Memory B cell (primary cell): ENCODE results near the gene ATRN.
"Not testable (repeated sequence)": the region's sequence is repeated elsewhere in the genome, so short reads cannot be mapped to it uniquely, and the experiment has no call there.

Experiments used
- ATAC-seq: fragments of 150-1000 bp; cut with Tn5 transposase; 2 replicates; pipeline ENCODE4 v1.10.0; 2021; ENCODE audit warnings: low read depth, mild to moderate bottlenecking, moderate library complexity
- DNase-seq, 2 donors: peaks; one replicate each; pipeline ENCODE4 v3.0.0; 2022; ENCODE audit warnings: low spot score in 2 of 2
- H3K27ac Mint-ChIP-seq: one replicate; pipeline ENCODE4 v1.8.0; 2022; ENCODE audit warnings: mild to moderate bottlenecking, moderate library complexity, mixed read lengths
- H3K27me3 Mint-ChIP-seq: one replicate; pipeline ENCODE4 v1.8.0; 2022; ENCODE audit warnings: mixed read lengths
- H3K36me3 Mint-ChIP-seq: one replicate; pipeline ENCODE4 v1.8.0; 2022; ENCODE audit warnings: mild to moderate bottlenecking, mixed read lengths
- H3K4me1 Mint-ChIP-seq: one replicate; pipeline ENCODE4 v1.8.0; 2022; ENCODE audit warnings: mixed read lengths
- H3K4me3 Mint-ChIP-seq: one replicate; pipeline ENCODE4 v1.8.0; 2022; ENCODE audit warnings: mild to moderate bottlenecking, moderate library complexity, mixed read lengths
- H3K9me3 Mint-ChIP-seq: one replicate; pipeline ENCODE4 v1.8.0; 2022; ENCODE audit warnings: mixed read lengths

The ATRN gene

GRCh38 chr20:3452690-3453089 lies 18.1 kb upstream of the ATRN start:
- ATAC-seq: no peak
- Mint-ChIP-seq H3K4me3 (no peak overlapping the region), H3K36me3 (peaks cover 1% of the 10 kb centered on the region), H3K4me1 (no peaks in the 10 kb centered on the region), H3K9me3 (no peaks in the 10 kb centered on the region), H3K27me3 (peaks cover 13% of the 10 kb centered on the region), H3K27ac (no peak overlapping the region)
- no peak for DNase-seq

DNA sequence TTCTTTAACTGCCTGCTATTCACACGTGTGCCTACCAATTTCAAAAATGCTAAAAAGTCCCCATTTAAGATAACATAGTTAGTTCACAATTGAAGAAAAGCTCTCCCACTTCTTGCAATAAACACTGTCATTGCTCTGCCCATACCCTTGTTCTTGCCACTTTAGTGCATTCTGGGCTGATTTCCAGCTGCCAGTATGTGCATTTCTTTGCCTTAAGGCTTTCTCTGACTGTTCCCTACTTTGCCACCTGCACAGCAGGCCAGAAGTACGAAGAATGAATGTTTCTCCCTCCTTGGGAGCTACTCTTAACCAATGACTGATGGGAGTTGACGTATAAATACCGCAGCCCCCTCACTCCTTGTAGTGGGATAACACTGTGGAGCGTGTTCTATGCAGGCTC lies 16.0 kb upstream of the ATRN start:
- Mint-ChIP-seq H3K4me3 (no peak overlapping the region), H3K9me3 (no peaks in the 10 kb centered on the region), H3K27ac (no peak overlapping the region), H3K4me1 (no peaks in the 10 kb centered on the region), H3K27me3 (peaks cover 14% of the 10 kb centered on the region), H3K36me3 (peaks cover 1% of the 10 kb centered on the region)
- ATAC-seq (no peak), DNase-seq (no peak)

DNA sequence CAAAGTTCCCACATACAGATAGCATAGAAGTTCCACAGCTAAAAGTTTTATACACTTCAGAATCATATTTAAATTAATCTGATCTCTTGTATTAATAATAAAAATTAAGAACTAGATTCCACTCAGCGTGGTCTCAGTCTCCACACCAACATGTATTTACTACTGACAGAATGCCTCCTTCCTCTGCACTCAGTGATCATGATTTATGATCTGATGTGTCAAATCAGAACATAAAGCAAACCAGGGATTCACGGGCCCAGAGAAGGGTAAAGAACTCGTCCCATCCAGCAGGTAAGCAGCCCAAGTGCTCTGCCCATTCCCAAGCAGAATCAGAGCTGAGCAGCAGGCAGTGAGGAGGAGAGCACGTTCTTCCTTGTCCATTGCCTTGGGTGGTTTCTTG lies 14.2 kb upstream of the ATRN start:
- DNase-seq (no peak), ATAC-seq (no peak)
- no peaks in the 10 kb centered on the region for H3K9me3 Mint-ChIP-seq
- H3K27ac Mint-ChIP-seq: no peak overlapping the region
- H3K27me3 Mint-ChIP-seq: peaks cover 12% of the 10 kb centered on the region
- peaks cover 1% of the 10 kb centered on the region for H3K36me3 Mint-ChIP-seq
- H3K4me3 Mint-ChIP-seq: no peak overlapping the region
- no peaks in the 10 kb centered on the region for H3K4me1 Mint-ChIP-seq

GRCh38 chr20:3459881-3460307 lies 10.9 kb upstream of the ATRN start:
- H3K27ac Mint-ChIP-seq: no peak overlapping the region
- no peak for ATAC-seq
- H3K4me1 Mint-ChIP-seq: no peaks in the 10 kb centered on the region
- H3K27me3 Mint-ChIP-seq: peaks cover 7% of the 10 kb centered on the region
- H3K9me3 Mint-ChIP-seq: no peaks in the 10 kb centered on the region
- no peak for DNase-seq
- H3K36me3 Mint-ChIP-seq: peaks cover 1% of the 10 kb centered on the region
- H3K4me3 Mint-ChIP-seq: no peak overlapping the region

DNA sequence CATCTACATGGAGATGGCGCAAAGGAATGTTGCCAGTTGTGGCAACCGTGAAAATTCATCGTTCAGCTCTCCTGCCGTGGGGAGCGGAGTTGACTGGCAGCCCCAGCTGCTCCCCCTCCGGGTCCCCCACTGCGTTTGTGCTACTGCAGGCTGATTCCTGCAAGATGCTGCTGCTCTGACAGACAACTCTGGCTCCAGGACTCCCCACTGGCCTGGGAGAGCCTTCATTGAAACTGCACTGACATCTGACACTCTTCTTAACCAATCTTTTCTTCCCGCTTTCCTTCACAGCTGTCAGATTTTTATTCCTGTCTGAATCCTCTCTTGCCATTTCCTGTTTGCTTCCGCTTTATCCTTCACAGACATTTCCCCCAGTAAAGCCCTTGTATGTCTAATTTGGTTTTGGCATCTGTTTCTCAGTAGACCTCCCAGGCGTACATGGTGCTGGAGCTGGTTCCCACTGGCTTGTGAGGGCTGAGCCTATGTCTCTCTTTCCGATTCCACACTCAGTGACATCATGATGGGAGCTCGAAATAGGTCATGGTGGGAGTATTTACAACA lies 9.5 kb upstream of the ATRN start:
- H3K27me3 Mint-ChIP-seq: peaks cover 7% of the 10 kb centered on the region
- no peaks in the 10 kb centered on the region for H3K4me1 Mint-ChIP-seq
- no peak for ATAC-seq
- no peak overlapping the region for H3K4me3 Mint-ChIP-seq
- no peak for DNase-seq
- H3K36me3 Mint-ChIP-seq: no peaks in the 10 kb centered on the region
- no peak overlapping the region for H3K27ac Mint-ChIP-seq
- H3K9me3 Mint-ChIP-seq: no peaks in the 10 kb centered on the region

- Mint-ChIP-seq H3K4me1 (no peaks in the 10 kb centered on the region), H3K4me3 (no peak overlapping the region), H3K36me3 (no peaks in the 10 kb centered on the region), H3K27me3 (peaks cover 8% of the 10 kb centered on the region), H3K9me3 (no peaks in the 10 kb centered on the region), H3K27ac (no peak overlapping the region)
- ATAC-seq: no peak
- no peak for DNase-seq
These were observed 8.7 kb upstream of the ATRN start for GRCh38 chr20:3461911-3462677.

DNA sequence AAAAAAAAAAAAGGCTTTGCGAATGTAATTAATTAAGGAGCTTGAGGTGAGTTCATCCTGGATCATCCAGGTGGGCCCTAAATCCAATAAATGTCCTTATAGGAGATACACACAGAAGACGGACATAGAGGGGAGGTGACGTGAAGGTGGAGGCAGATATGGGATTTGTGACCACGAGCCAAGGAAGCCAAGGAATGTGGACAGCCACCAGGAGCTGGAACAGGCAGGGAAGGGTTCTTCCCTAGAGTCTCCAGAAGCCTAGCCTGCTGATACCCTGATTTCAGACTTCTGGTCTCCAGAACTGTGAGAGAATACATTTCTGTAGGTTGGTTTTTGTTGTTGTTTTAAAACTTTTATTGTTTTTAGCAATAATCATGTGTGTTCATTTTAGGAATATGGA lies 6.7 kb upstream of the ATRN start:
- H3K9me3 Mint-ChIP-seq: no peaks in the 10 kb centered on the region
- no peak overlapping the region for H3K27ac Mint-ChIP-seq
- H3K4me1 Mint-ChIP-seq: no peaks in the 10 kb centered on the region
- no peak for DNase-seq
- ATAC-seq: no peak
- H3K27me3 Mint-ChIP-seq: peaks cover 6% of the 10 kb centered on the region
- no peak overlapping the region for H3K4me3 Mint-ChIP-seq
- H3K36me3 Mint-ChIP-seq: no peaks in the 10 kb centered on the region

DNA sequence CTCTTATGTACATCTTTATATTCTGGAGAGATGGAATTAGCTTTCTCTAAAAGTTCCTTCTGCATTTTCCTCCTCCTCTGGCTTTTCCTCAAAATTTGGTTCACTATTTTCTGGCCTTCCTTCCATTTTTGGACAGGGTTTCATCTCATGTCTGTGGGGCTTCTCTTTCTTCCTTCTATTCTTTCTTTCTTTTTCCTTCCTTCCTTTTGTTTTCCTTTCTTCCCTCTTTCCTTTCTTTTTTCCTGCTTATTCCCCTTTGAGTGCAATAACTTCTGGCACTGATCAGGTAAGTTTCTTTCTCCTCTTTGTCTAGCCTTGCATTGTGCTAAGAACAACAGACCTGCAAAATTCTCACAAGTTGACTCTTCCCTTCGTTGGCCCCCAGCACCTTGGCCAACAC lies 5.5 kb upstream of the ATRN start:
- DNase-seq: no peak
- Mint-ChIP-seq H3K27ac (no peak overlapping the region), H3K4me3 (no peak overlapping the region), H3K36me3 (no peaks in the 10 kb centered on the region), H3K9me3 (no peaks in the 10 kb centered on the region), H3K4me1 (no peaks in the 10 kb centered on the region), H3K27me3 (peaks cover 6% of the 10 kb centered on the region)
- no peak for ATAC-seq

- ATAC-seq (no peak), DNase-seq (peak in 1 of 2 donors; percentile 12)
- no peaks in the 10 kb centered on the region for H3K9me3 Mint-ChIP-seq
- peaks cover 24% of the 10 kb centered on the region for H3K4me1 Mint-ChIP-seq
- H3K36me3 Mint-ChIP-seq: no peaks in the 10 kb centered on the region
- H3K27ac Mint-ChIP-seq: peak overlapping the region; percentile 86
- peak overlapping the region; percentile 94 for H3K4me3 Mint-ChIP-seq
- peaks cover 5% of the 10 kb centered on the region for H3K27me3 Mint-ChIP-seq
These were observed 601 bp upstream of the ATRN start for GRCh38 chr20:3470208-3470626.

- Mint-ChIP-seq H3K36me3 (no peaks in the 10 kb centered on the region), H3K27ac (peak overlapping the region; percentile 3), H3K27me3 (peaks cover 1% of the 10 kb centered on the region), H3K4me3 (peak overlapping the region; percentile 94), H3K9me3 (no peaks in the 10 kb centered on the region), H3K4me1 (peaks cover 24% of the 10 kb centered on the region)
- ATAC-seq: no peak
- DNase-seq: no peak
These were observed 691 bp downstream of the ATRN start for GRCh38 chr20:3471397-3472021.

- H3K4me1 Mint-ChIP-seq: peaks cover 24% of the 10 kb centered on the region
- H3K9me3 Mint-ChIP-seq: no peaks in the 10 kb centered on the region
- peak overlapping the region; percentile 3 for H3K27ac Mint-ChIP-seq
- ATAC-seq (no peak), DNase-seq (no peak)
- peak overlapping the region; percentile 94 for H3K4me3 Mint-ChIP-seq
- H3K36me3 Mint-ChIP-seq: no peaks in the 10 kb centered on the region
- H3K27me3 Mint-ChIP-seq: no peaks in the 10 kb centered on the region
These were observed 1.3 kb downstream of the ATRN start for GRCh38 chr20:3472105-3472504.

- Mint-ChIP-seq H3K27me3 (no peaks in the 10 kb centered on the region), H3K36me3 (no peaks in the 10 kb centered on the region), H3K4me3 (no peak overlapping the region), H3K9me3 (no peaks in the 10 kb centered on the region), H3K27ac (peak overlapping the region; percentile 68), H3K4me1 (peaks cover 29% of the 10 kb centered on the region)
- ATAC-seq: no peak
- DNase-seq: no peak
These were observed 2.5 kb downstream of the ATRN start for GRCh38 chr20:3473324-3473723.

GRCh38 chr20:3473944-3474343 lies 3.1 kb downstream of the ATRN start:
- no peaks in the 10 kb centered on the region for H3K36me3 Mint-ChIP-seq
- H3K4me3 Mint-ChIP-seq: no peak overlapping the region
- no peaks in the 10 kb centered on the region for H3K9me3 Mint-ChIP-seq
- H3K4me1 Mint-ChIP-seq: peaks cover 29% of the 10 kb centered on the region
- no peaks in the 10 kb centered on the region for H3K27me3 Mint-ChIP-seq
- no peak for DNase-seq
- H3K27ac Mint-ChIP-seq: peak overlapping the region; percentile 68
- no peak for ATAC-seq

- H3K9me3 Mint-ChIP-seq: not testable (repeated sequence)
These were observed 6.4 kb downstream of the ATRN start for GRCh38 chr20:3477003-3477860.

More at GRCh38 chr20:3477003-3477860, 6.4 kb downstream of the ATRN start:
- not testable (repeated sequence) for ATAC-seq, H3K4me3 Mint-ChIP-seq, DNase-seq, H3K36me3 Mint-ChIP-seq, H3K27me3 Mint-ChIP-seq
- peak overlapping the region; percentile 1 for H3K27ac Mint-ChIP-seq
- peaks cover 25% of the 10 kb centered on the region for H3K4me1 Mint-ChIP-seq
